GM12878 (cell line): Measurements from ENCODE around the gene DPM3.

Experiments used
- BCL11A ChIP-seq: IDR thresholded peaks from 2 replicates; pipeline ENCODE4 v1.6.1; 2011; ENCODE audit warnings: low read depth, low read length
- CTCF ChIP-seq, 3 experiments: IDR thresholded peaks in 2 of 3; conservative IDR thresholded peaks in 1 of 3; 2 replicates each; pipeline ENCODE4 v1.5.1; 2011; ENCODE audit warnings: low read depth in 3 of 3, low read length in 3 of 3, mild to moderate bottlenecking in 3 of 3, control low read depth in 2 of 3, moderate library complexity in 2 of 3, inconsistent platforms in 1 of 3, mixed read lengths in 1 of 3; ENCODE audit not compliant: control insufficient read depth in 2 of 3, insufficient read depth in 1 of 3; ENCODE audit errors: extremely low read depth in 1 of 3
- ETV6 ChIP-seq, 2 experiments: fragments of 450-650 bp in 1 of 2; IDR thresholded peaks in 1 of 2; conservative IDR thresholded peaks in 1 of 2; 2 replicates each; pipeline ENCODE4 v1.6.1; 2014; ENCODE audit warnings: antibody characterized with exemption in 1 of 2, borderline replicate concordance in 1 of 2, low read depth in 1 of 2, mild to moderate bottlenecking in 1 of 2, moderate library complexity in 1 of 2
- EZH2 ChIP-seq: IDR thresholded peaks from 2 replicates; pipeline ENCODE4 v1.6.1; 2012; ENCODE audit warnings: low read depth, mild to moderate bottlenecking, control low read depth, inconsistent platforms, low read length, borderline replicate concordance; ENCODE audit not compliant: control insufficient read depth
- FOS ChIP-seq: IDR thresholded peaks from 3 replicates; pipeline ENCODE4 v1.6.1; 2011; ENCODE audit warnings: borderline replicate concordance; ENCODE audit not compliant: insufficient read length; ENCODE audit errors: extremely low read depth
- HCFC1 ChIP-seq: fragments of 150-350 bp; IDR thresholded peaks from 2 replicates; pipeline ENCODE4 v1.6.1; 2014; ENCODE audit warnings: low read length
- JUND ChIP-seq: IDR thresholded peaks from 2 replicates; pipeline ENCODE4 v1.6.1; 2012; ENCODE audit warnings: low read depth, mild to moderate bottlenecking, low read length, improper control_type of control experiment, moderate library complexity
- RFX5 ChIP-seq: IDR thresholded peaks from 2 replicates; pipeline ENCODE4 v1.6.1; 2011; ENCODE audit warnings: low read depth, low read length, improper control_type of control experiment
- USF2 ChIP-seq: IDR thresholded peaks from 2 replicates; pipeline ENCODE4 v1.6.1; 2011; ENCODE audit warnings: low read depth, low read length, improper control_type of control experiment, borderline replicate concordance
- ZNF384 ChIP-seq: IDR thresholded peaks from 2 replicates; pipeline ENCODE4 v1.6.1; 2012; ENCODE audit warnings: low read depth, mild to moderate bottlenecking, low read length, improper control_type of control experiment, borderline replicate concordance

GRCh38 chr1:155092641-155093040, 47.7 kb downstream of the DPM3 start:
- TF ChIP-seq RFX5: no peak
- TF ChIP-seq JUND: no peak
- TF ChIP-seq ETV6 (conservative IDR thresholded peaks at IDR 0.05 in 1 of 2, IDR thresholded peaks at IDR 0.05 in 1 of 2; ENCODE audit: borderline replicate concordance in 1 of 2, low read depth in 1 of 2): no peak
- TF ChIP-seq EZH2: no peak
- TF ChIP-seq USF2: no peak
- no peak for TF ChIP-seq ZNF384
- TF ChIP-seq CTCF (IDR thresholded peaks at IDR 0.05 in 2 of 3, conservative IDR thresholded peaks at IDR 0.05 in 1 of 3; ENCODE audit: control insufficient read depth in 2 of 3, extremely low read depth in 1 of 3, insufficient read depth in 1 of 3, low read depth in 3 of 3, low read length in 3 of 3): no peak
- TF ChIP-seq HCFC1: no peak
- TF ChIP-seq FOS: no peak
- no peak for TF ChIP-seq BCL11A
